Measurements from ENCODE around the gene ZSCAN23.

DNA sequence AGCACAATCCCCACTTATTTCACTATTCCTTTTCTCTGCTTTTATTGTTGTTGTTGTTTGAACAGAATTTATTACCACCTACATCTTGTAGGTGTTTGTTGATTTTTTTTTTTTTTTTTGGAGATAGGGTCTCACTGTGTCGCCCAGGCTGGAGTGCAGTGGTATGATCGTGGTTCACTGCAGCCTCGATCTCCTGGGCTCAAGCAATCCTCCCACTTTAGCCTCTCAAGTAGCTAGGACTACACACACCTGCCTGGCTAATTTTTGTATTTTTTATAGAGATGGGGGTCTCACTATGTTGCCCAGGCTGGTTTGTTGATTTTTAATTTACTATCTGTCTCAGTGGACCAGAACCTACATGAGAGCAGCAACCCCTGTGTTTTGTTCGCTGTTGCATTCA lies 47.4 kb downstream of the ZSCAN23 start:
- TF ChIP-seq CEBPB (IDR thresholded peaks at IDR 0.05) (no peak), NFIC (IDR thresholded peaks at IDR 0.05) (no peak), FOXM1 (IDR thresholded peaks at IDR 0.05; ENCODE audit: borderline replicate concordance, low read depth) (no peak), TCF12 (IDR thresholded peaks at IDR 0.05; ENCODE audit: low read depth) (no peak), RAD21 (IDR thresholded peaks at IDR 0.05; ENCODE audit: low read depth) (no peak)
- TF ChIP-seq, protein P1, sequence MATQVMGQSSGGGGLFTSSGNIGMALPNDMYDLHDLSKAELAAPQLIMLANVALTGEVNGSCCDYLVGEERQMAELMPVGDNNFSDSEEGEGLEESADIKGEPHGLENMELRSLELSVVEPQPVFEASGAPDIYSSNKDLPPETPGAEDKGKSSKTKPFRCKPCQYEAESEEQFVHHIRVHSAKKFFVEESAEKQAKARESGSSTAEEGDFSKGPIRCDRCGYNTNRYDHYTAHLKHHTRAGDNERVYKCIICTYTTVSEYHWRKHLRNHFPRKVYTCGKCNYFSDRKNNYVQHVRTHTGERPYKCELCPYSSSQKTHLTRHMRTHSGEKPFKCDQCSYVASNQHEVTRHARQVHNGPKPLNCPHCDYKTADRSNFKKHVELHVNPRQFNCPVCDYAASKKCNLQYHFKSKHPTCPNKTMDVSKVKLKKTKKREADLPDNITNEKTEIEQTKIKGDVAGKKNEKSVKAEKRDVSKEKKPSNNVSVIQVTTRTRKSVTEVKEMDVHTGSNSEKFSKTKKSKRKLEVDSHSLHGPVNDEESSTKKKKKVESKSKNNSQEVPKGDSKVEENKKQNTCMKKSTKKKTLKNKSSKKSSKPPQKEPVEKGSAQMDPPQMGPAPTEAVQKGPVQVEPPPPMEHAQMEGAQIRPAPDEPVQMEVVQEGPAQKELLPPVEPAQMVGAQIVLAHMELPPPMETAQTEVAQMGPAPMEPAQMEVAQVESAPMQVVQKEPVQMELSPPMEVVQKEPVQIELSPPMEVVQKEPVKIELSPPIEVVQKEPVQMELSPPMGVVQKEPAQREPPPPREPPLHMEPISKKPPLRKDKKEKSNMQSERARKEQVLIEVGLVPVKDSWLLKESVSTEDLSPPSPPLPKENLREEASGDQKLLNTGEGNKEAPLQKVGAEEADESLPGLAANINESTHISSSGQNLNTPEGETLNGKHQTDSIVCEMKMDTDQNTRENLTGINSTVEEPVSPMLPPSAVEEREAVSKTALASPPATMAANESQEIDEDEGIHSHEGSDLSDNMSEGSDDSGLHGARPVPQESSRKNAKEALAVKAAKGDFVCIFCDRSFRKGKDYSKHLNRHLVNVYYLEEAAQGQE (IDR thresholded peaks at IDR 0.05; ENCODE audit: low read depth): no peak

Data from Ishikawa (cell line).